Measurements from ENCODE around the gene TPPP.

Gene TPPP

GRCh38 chr5:677131-678101 is 15.7 kb downstream of the TPPP start:
- no peak for DNase-seq (ENCODE audit: low read depth in 1 of 2, low spot score in 1 of 2)

- no peak for DNase-seq (ENCODE audit: low read depth in 1 of 2, low spot score in 1 of 2)
These were observed 16.5 kb downstream of the TPPP start for GRCh38 chr5:676699-677076.

GRCh38 chr5:675871-676698 is 17.1 kb downstream of the TPPP start:
- DNase-seq (ENCODE audit: low read depth in 1 of 2, low spot score in 1 of 2), result no peak

GRCh38 chr5:675111-675870 is 17.9 kb downstream of the TPPP start:
- DNase-seq (ENCODE audit: low read depth in 1 of 2, low spot score in 1 of 2), result no peak

- DNase-seq (ENCODE audit: low read depth in 1 of 2, low spot score in 1 of 2), result no peak
These were observed 18.5 kb downstream of the TPPP start for GRCh38 chr5:674630-675011.

- no peak for DNase-seq (ENCODE audit: low read depth in 1 of 2, low spot score in 1 of 2)
These were observed 19.1 kb downstream of the TPPP start for GRCh38 chr5:673831-674629.

- DNase-seq (ENCODE audit: low read depth in 1 of 2, low spot score in 1 of 2), result no peak
These were observed 19.9 kb downstream of the TPPP start for GRCh38 chr5:673161-673830.

GRCh38 chr5:672329-673160 is 20.6 kb downstream of the TPPP start:
- DNase-seq (ENCODE audit: low read depth in 1 of 2, low spot score in 1 of 2), result peak in 1 of 2 donors; percentile 55

GRCh38 chr5:671459-672328 is 21.5 kb downstream of the TPPP start:
- DNase-seq (ENCODE audit: low read depth in 1 of 2, low spot score in 1 of 2), result peak; percentile 38 to 57

- no peak for DNase-seq (ENCODE audit: low read depth in 1 of 2, low spot score in 1 of 2)
These were observed 22.5 kb downstream of the TPPP start for GRCh38 chr5:670396-671270.

- DNase-seq (ENCODE audit: low read depth in 1 of 2, low spot score in 1 of 2), result no peak
These were observed 23.2 kb downstream of the TPPP start for GRCh38 chr5:669842-670395.

GRCh38 chr5:669111-669841 is 23.9 kb downstream of the TPPP start:
- peak in 1 of 2 donors; percentile 33 for DNase-seq (ENCODE audit: low read depth in 1 of 2, low spot score in 1 of 2)

GRCh38 chr5:668283-668995 is 24.7 kb downstream of the TPPP start:
- DNase-seq (ENCODE audit: low read depth in 1 of 2, low spot score in 1 of 2), result no peak

- no peak for DNase-seq (ENCODE audit: low read depth in 1 of 2, low spot score in 1 of 2)
These were observed 26.2 kb downstream of the TPPP start for GRCh38 chr5:666816-667498.

Measured in stimulated activated CD4-positive, alpha-beta T cell treated with anti-CD3 and anti-CD28 coated beads, Interleukin-15, amount 100 ng/mL, for 1 hour (primary cell).